ENCODE results near the gene EFEMP2. TPM values are rescaled to one million over a fixed set of nuclear protein-coding genes. Genes with fewer than 3 reads are reported as not detected.

Gene EFEMP2
- total RNA-seq, 1 donor, result 94.8 TPM

GRCh38 chr11:65883786-65884715 is 11.5 kb upstream of the EFEMP2 start:
- Histone ChIP-seq H2AFZ (ENCODE audit: low read length) (no peak overlapping the region), H3K79me2 (ENCODE audit: insufficient read depth, low read length) (peaks cover 41% of the 10 kb centered on the region), H4K20me1 (ENCODE audit: insufficient read depth, low read length) (peaks cover 21% of the 10 kb centered on the region), H3K4me2 (ENCODE audit: insufficient read depth, low read length) (no peak overlapping the region), H3K36me3 (ENCODE audit: insufficient read depth, low read length) (peaks cover 47% of the 10 kb centered on the region), H3K27ac (ENCODE audit: low read depth, low read length) (no peak overlapping the region), H3K9me3 (ENCODE audit: low read depth, low read length) (no peaks in the 10 kb centered on the region), H3K4me1 (ENCODE audit: insufficient read depth, low read length) (peaks cover 20% of the 10 kb centered on the region), H3K4me3 (ENCODE audit: insufficient read depth, low read length) (no peak overlapping the region), H3K27me3 (ENCODE audit: insufficient read depth, low read length) (no peaks in the 10 kb centered on the region)
- no peak for TF ChIP-seq CTCF (IDR thresholded peaks at IDR 0.05; ENCODE audit: extremely low read depth, low read depth, low read length)
- peak; percentile 73 for DNase-seq (ENCODE audit: insufficient read length, low spot score, missing footprints)

- H3K4me2 ChIP-seq (ENCODE audit: insufficient read depth, low read length), result no peak overlapping the region
- H4K20me1 ChIP-seq (ENCODE audit: insufficient read depth, low read length), result peaks cover 21% of the 10 kb centered on the region
- no peaks in the 10 kb centered on the region for H3K9me3 ChIP-seq (ENCODE audit: low read depth, low read length)
- no peak overlapping the region for H3K27ac ChIP-seq (ENCODE audit: low read depth, low read length)
- peaks cover 41% of the 10 kb centered on the region for H3K79me2 ChIP-seq (ENCODE audit: insufficient read depth, low read length)
- no peak for TF ChIP-seq CTCF (IDR thresholded peaks at IDR 0.05; ENCODE audit: extremely low read depth, low read depth, low read length)
- peaks cover 47% of the 10 kb centered on the region for H3K36me3 ChIP-seq (ENCODE audit: insufficient read depth, low read length)
- no peaks in the 10 kb centered on the region for H3K27me3 ChIP-seq (ENCODE audit: insufficient read depth, low read length)
- no peak overlapping the region for H3K4me3 ChIP-seq (ENCODE audit: insufficient read depth, low read length)
- no peak for DNase-seq (ENCODE audit: insufficient read length, low spot score, missing footprints)
- H2AFZ ChIP-seq (ENCODE audit: low read length), result no peak overlapping the region
- peaks cover 14% of the 10 kb centered on the region for H3K4me1 ChIP-seq (ENCODE audit: insufficient read depth, low read length)
Observed at GRCh38 chr11:65883058-65883761, 10.6 kb upstream of the EFEMP2 start.

- Histone ChIP-seq H3K36me3 (ENCODE audit: insufficient read depth, low read length) (peaks cover 47% of the 10 kb centered on the region), H3K4me3 (ENCODE audit: insufficient read depth, low read length) (no peak overlapping the region), H3K4me1 (ENCODE audit: insufficient read depth, low read length) (peaks cover 10% of the 10 kb centered on the region), H4K20me1 (ENCODE audit: insufficient read depth, low read length) (peaks cover 21% of the 10 kb centered on the region), H3K27me3 (ENCODE audit: insufficient read depth, low read length) (no peaks in the 10 kb centered on the region), H3K9me3 (ENCODE audit: low read depth, low read length) (no peaks in the 10 kb centered on the region), H2AFZ (ENCODE audit: low read length) (no peak overlapping the region), H3K27ac (ENCODE audit: low read depth, low read length) (no peak overlapping the region), H3K79me2 (ENCODE audit: insufficient read depth, low read length) (peaks cover 37% of the 10 kb centered on the region), H3K4me2 (ENCODE audit: insufficient read depth, low read length) (no peak overlapping the region)
- DNase-seq (ENCODE audit: insufficient read length, low spot score, missing footprints), result peak; percentile 73
- no peak for TF ChIP-seq CTCF (IDR thresholded peaks at IDR 0.05; ENCODE audit: extremely low read depth, low read depth, low read length)
Observed at GRCh38 chr11:65882120-65883057, 9.8 kb upstream of the EFEMP2 start.
